HCT116 (cell line): Measurements from ENCODE around the gene SNPH. TPM values are rescaled to one million over a fixed set of nuclear protein-coding genes. Genes with fewer than 3 reads are reported as not detected.

Experiments used
- ATAC-seq: fragments of 200-7000 bp; cut with Tn5 transposase; 2 replicates; pipeline ENCODE4 v1.9.1; 2020; ENCODE audit warnings: mild to moderate bottlenecking, moderate library complexity
- BruUV-seq: library from RNA; stranded (reverse); fragments of 400-500 nt; replicated peaks from 2 replicates; lab custom pipeline; 2021; lab: Mats Ljungman, UMichigan
- CTCF ChIA-PET: fragments of 300-600 bp; sonication (Branson Sonifier 250); formaldehyde crosslinking; loops from one replicate; lab custom pipeline; 2021; ENCODE audit warnings: antibody characterized with exemption; lab: Charles Lee
- POLR2A ChIA-PET: fragments of 300-600, 350-600 bp; sonication (Branson Sonifier 250); formaldehyde crosslinking; loops from one replicate; lab custom pipeline; 2021; ENCODE audit warnings: antibody characterized with exemption; lab: Charles Lee
- RAD21 ChIA-PET, 2 experiments: fragments of 300-600 bp; sonication (Branson Sonifier 250); formaldehyde crosslinking; loops; one replicate each; lab custom pipeline; 2023; ENCODE audit warnings: low total read pairs in 2 of 2; ENCODE audit not compliant: uncharacterized antibody in 2 of 2, unreplicated experiment in 2 of 2, low non-redundant PET in 1 of 2; lab: Charles Lee
- DNase-seq: peaks from one replicate; pipeline ENCODE4 v3.0.0-alpha.2; 2010; ENCODE audit warnings: low read depth, low spot score
- H2AFZ ChIP-seq: fragments of 200-600 bp; shearing (Covaris generic), sonication (generic); 2 replicates; pipeline ENCODE4 v1.6.1; 2017; ENCODE audit warnings: low read depth, mixed run types, mixed read lengths, antibody characterized with exemption, low read length; ENCODE audit not compliant: poor library complexity, severe bottlenecking
- H3K27ac ChIP-seq: 2 replicates; pipeline ENCODE4 v1.5.1; 2012; ENCODE audit warnings: low read depth, low read length
- H3K27me3 ChIP-seq: fragments of 200-600 bp; sonication (generic); 2 replicates; pipeline ENCODE4 v1.6.1; 2016; ENCODE audit warnings: mixed run types, low read length, mixed read lengths; ENCODE audit not compliant: insufficient read depth
- H3K36me3 ChIP-seq, 2 experiments: fragments of 200-500 bp in 1 of 2; fragments of 200-600 bp in 1 of 2; sonication (Bioruptor generic) in 1 of 2; sonication (generic) in 1 of 2; 2 replicates each; pipeline versions ENCODE4 v1.5.1 to v1.6.1; 2014 to 2016; ENCODE audit warnings: low read length in 2 of 2, inconsistent platforms in 1 of 2, mixed read lengths in 1 of 2, mixed run types in 1 of 2; ENCODE audit not compliant: insufficient read depth in 2 of 2, control insufficient read depth in 1 of 2
- H3K4me1 ChIP-seq, 2 experiments: fragments of 200-600 bp in 1 of 2; sonication (generic) in 1 of 2; 2 replicates each; pipeline versions ENCODE4 v1.5.1 to v1.6.1; 2012 to 2017; ENCODE audit warnings: low read length in 2 of 2, inconsistent platforms in 1 of 2, mild to moderate bottlenecking in 1 of 2, mixed read lengths in 1 of 2, mixed run types in 1 of 2, moderate library complexity in 1 of 2; ENCODE audit not compliant: insufficient read depth in 2 of 2, control insufficient read depth in 1 of 2
- H3K4me2 ChIP-seq: fragments of 200-600 bp; sonication (generic); 2 replicates; pipeline ENCODE4 v1.6.1; 2017; ENCODE audit warnings: mixed run types, low read length, mixed read lengths
- H3K4me3 ChIP-seq, 2 experiments: fragments of 200-600 bp in 1 of 2; sonication (generic) in 1 of 2; replicated peaks in 1 of 2; 2 replicates each; pipeline ENCODE4 v1.5.1; 2011 to 2016; ENCODE audit warnings: low read length in 2 of 2, control low read depth in 1 of 2, low read depth in 1 of 2, mild to moderate bottlenecking in 1 of 2, mixed read lengths in 1 of 2, mixed run types in 1 of 2
- H3K79me2 ChIP-seq: fragments of 200-600 bp; sonication (generic); 2 replicates; pipeline ENCODE4 v1.6.1; 2017; ENCODE audit warnings: mild to moderate bottlenecking, mixed run types, low read length, moderate library complexity, mixed read lengths; ENCODE audit not compliant: insufficient read depth
- H3K9ac ChIP-seq: fragments of 200-600 bp; sonication (generic); 2 replicates; pipeline ENCODE4 v1.6.1; 2016; ENCODE audit warnings: low read length, mixed read lengths
- H3K9me2 ChIP-seq: fragments of 200-600 bp; sonication (generic), shearing (Covaris generic); 2 replicates; pipeline ENCODE4 v1.6.1; 2017; ENCODE audit warnings: mixed run types, mild to moderate bottlenecking, moderate library complexity; ENCODE audit not compliant: insufficient read depth
- H3K9me3 ChIP-seq, 2 experiments: fragments of 200-500 bp in 1 of 2; fragments of 200-600 bp in 1 of 2; sonication (Bioruptor generic) in 1 of 2; sonication (generic) in 1 of 2; 2 replicates each; pipeline ENCODE4 v1.6.1; 2014 to 2017; ENCODE audit warnings: low read length in 2 of 2, mixed read lengths in 2 of 2, inconsistent platforms in 1 of 2, low read depth in 1 of 2, mild to moderate bottlenecking in 1 of 2, mixed run types in 1 of 2, moderate library complexity in 1 of 2; ENCODE audit not compliant: control insufficient read depth in 1 of 2, insufficient read depth in 1 of 2
- H4K20me1 ChIP-seq: fragments of 200-600 bp; sonication (generic), shearing (Covaris generic); 2 replicates; pipeline ENCODE4 v1.6.1; 2017; ENCODE audit warnings: mixed run types, mild to moderate bottlenecking, moderate library complexity; ENCODE audit not compliant: insufficient read depth
- CBX3 ChIP-seq: IDR thresholded peaks from 2 replicates; pipeline ENCODE4 v1.6.1; 2012; ENCODE audit warnings: low read depth
- EGR1 ChIP-seq: IDR thresholded peaks from 2 replicates; pipeline ENCODE4 v1.6.1; 2012; ENCODE audit warnings: low read depth
- EZH2phosphoT487 ChIP-seq: fragments of 200-600 bp; IDR thresholded peaks from 2 replicates; pipeline ENCODE4 v1.6.1; 2018; ENCODE audit warnings: antibody characterized with exemption, borderline replicate concordance
- FOSL1 ChIP-seq: IDR thresholded peaks from 2 replicates; pipeline ENCODE4 v1.6.1; 2012; ENCODE audit warnings: low read depth
- JUND ChIP-seq: IDR thresholded peaks from 2 replicates; pipeline ENCODE4 v1.6.1; 2012
- MAX ChIP-seq: IDR thresholded peaks from 2 replicates; pipeline ENCODE4 v1.6.1; 2012
- RAD21 ChIP-seq: IDR thresholded peaks from 2 replicates; pipeline ENCODE4 v1.6.1; 2012; ENCODE audit warnings: low read depth, mild to moderate bottlenecking
- SIN3A ChIP-seq: IDR thresholded peaks from 2 replicates; pipeline ENCODE4 v1.6.1; 2012; ENCODE audit warnings: low read depth
- SP1 ChIP-seq: IDR thresholded peaks from 2 replicates; pipeline ENCODE4 v1.6.1; 2012; ENCODE audit warnings: low read depth
- SRF ChIP-seq: IDR thresholded peaks from 2 replicates; pipeline ENCODE4 v1.6.1; 2012; ENCODE audit warnings: low read depth
- TCF7L2 ChIP-seq: IDR thresholded peaks from 2 replicates; pipeline ENCODE4 v1.7.0; 2011; ENCODE audit warnings: borderline replicate concordance, inconsistent platforms; ENCODE audit not compliant: insufficient read depth, insufficient read length; ENCODE audit errors: extremely low read depth
- YY1 ChIP-seq: IDR thresholded peaks from 2 replicates; pipeline ENCODE4 v1.6.1; 2011; ENCODE audit warnings: low read length, low read depth, moderate library complexity, mild to moderate bottlenecking; ENCODE audit not compliant: insufficient replicate concordance; ENCODE audit errors: extremely low read depth
- ZFX ChIP-seq: fragments of 450-650 bp; IDR thresholded peaks from 2 replicates; pipeline ENCODE4 v1.6.1; 2017
- intact Hi-C: fragments of 100-400 bp; cut with micrococcal nuclease; formaldehyde crosslinking; loops from 2 replicates; pipeline ENCODE4 v1.10.0; 2022
- total RNA-seq: library from RNA; stranded (reverse); gene quantifications from one replicate; pipeline ENCODE4 v1.2.1, GENCODE V29; 2021; ENCODE audit not compliant: unreplicated experiment
- TF ChIP-seq, protein P1 (sequence below): IDR thresholded peaks from 2 replicates; pipeline ENCODE4 v1.6.1; 2012; ENCODE audit warnings: low read depth

SNPH gene
- total RNA-seq, 1 experiment from 2014 or later = 3.2 TPM

DNA sequence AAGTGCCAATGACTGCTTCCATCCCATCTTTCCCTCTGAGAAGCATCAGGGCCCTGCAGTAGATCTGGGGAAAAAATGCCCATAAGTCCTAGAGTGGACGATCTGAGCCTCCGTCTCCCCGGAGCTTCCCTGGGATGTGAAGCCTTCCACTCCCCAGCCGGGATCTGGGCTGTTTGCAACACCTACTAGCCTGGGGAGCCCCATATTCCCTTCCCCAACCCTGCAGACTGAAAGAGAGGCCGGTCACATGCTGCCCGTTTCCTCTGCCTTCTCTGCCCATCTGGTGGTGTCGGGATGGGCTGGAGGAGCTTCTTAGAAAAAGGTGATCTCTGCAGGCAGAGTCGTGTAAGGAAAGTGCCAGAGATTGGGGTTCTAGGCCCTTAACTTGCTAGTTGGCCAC lies 1.1 kb downstream of the SNPH start:
- Histone ChIP-seq H3K4me1 (peaks cover 6 to 21% of the 10 kb centered on the region in 2 experiments; a peak in 3 of 4 replicates), H3K27me3 (no peaks in the 10 kb centered on the region), H3K9ac (peak overlapping the region; percentile 39; the same call in 1 of the 2 replicates), H4K20me1 (no peaks in the 10 kb centered on the region), H3K4me2 (peak overlapping the region; percentile 75), H3K9me2 (no peaks in the 10 kb centered on the region), H3K27ac (no peak overlapping the region), H2AFZ (no peak overlapping the region), H3K9me3 (no peaks in the 10 kb centered on the region), H3K36me3 (no peaks in the 10 kb centered on the region), H3K4me3 (peak overlapping the region; percentile 57 to 70), H3K79me2 (no peaks in the 10 kb centered on the region)
- no peak for TF ChIP-seq FOSL1
- TF ChIP-seq SP1 = no peak
- TF ChIP-seq MAX = no peak
- POLR2A ChIA-PET = interaction anchor here (1.4 kb wide), 1 partner anchor 9 kb away, joined by 3 read pairs; no protein-coding TSS in a partner anchor
- ATAC-seq = no peak
- no peak for DNase-seq
- RAD21 ChIA-PET = no interaction called here
- intact Hi-C loops = no loop called here
- CTCF ChIA-PET = no interaction called here
- BruUV-seq = no TSS peak

DNA sequence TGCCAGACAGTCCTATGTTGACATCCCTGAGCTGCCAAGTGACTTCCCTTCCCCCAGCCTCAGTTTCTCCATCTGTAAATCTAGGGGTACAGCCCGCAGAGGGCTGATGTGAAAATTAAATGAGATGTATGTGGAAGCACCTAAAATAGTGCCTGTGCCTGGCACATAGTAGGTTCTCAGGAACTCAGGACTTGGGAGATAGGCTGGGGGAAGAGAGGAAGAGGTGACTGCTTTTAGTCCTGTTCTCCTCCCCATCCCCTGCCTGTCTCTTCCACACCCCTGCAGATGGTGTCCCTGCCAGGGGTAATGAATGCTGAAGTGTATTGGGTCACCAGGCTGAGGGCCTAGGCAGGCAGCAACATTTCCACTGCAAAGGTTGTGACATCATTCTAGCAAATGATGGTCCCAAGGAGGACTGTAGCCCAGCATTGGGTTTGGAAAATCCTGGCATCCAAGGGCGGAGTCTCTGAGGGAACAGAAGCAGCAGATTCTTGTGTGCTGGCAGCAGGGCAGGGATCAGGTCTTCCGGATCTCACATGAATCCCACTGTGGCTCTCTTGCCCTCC lies 1.8 kb downstream of the SNPH start:
- Histone ChIP-seq H2AFZ (no peak overlapping the region), H3K9ac (no peak overlapping the region), H3K4me3 (no peak overlapping the region), H4K20me1 (no peaks in the 10 kb centered on the region), H3K9me3 (no peaks in the 10 kb centered on the region), H3K27me3 (no peaks in the 10 kb centered on the region), H3K4me2 (no peak overlapping the region), H3K79me2 (no peaks in the 10 kb centered on the region), H3K27ac (no peak overlapping the region), H3K36me3 (no peaks in the 10 kb centered on the region), H3K4me1 (peaks cover 6 to 21% of the 10 kb centered on the region in 2 experiments; a peak in 3 of 4 replicates), H3K9me2 (no peaks in the 10 kb centered on the region)
- ChIA-PET POLR2A (no interaction called here), RAD21 (no interaction called here), CTCF (no interaction called here)
- no peak for DNase-seq
- intact Hi-C loops = no loop called here
- TF ChIP-seq SP1 (no peak), RAD21 (no peak), JUND (no peak), SRF (no peak), SIN3A (no peak), MAX (no peak), CBX3 (no peak), EZH2phosphoT487 (no peak), YY1 (no peak), TCF7L2 (no peak), EGR1 (no peak), ZFX (no peak)
- TF ChIP-seq, protein P1, sequence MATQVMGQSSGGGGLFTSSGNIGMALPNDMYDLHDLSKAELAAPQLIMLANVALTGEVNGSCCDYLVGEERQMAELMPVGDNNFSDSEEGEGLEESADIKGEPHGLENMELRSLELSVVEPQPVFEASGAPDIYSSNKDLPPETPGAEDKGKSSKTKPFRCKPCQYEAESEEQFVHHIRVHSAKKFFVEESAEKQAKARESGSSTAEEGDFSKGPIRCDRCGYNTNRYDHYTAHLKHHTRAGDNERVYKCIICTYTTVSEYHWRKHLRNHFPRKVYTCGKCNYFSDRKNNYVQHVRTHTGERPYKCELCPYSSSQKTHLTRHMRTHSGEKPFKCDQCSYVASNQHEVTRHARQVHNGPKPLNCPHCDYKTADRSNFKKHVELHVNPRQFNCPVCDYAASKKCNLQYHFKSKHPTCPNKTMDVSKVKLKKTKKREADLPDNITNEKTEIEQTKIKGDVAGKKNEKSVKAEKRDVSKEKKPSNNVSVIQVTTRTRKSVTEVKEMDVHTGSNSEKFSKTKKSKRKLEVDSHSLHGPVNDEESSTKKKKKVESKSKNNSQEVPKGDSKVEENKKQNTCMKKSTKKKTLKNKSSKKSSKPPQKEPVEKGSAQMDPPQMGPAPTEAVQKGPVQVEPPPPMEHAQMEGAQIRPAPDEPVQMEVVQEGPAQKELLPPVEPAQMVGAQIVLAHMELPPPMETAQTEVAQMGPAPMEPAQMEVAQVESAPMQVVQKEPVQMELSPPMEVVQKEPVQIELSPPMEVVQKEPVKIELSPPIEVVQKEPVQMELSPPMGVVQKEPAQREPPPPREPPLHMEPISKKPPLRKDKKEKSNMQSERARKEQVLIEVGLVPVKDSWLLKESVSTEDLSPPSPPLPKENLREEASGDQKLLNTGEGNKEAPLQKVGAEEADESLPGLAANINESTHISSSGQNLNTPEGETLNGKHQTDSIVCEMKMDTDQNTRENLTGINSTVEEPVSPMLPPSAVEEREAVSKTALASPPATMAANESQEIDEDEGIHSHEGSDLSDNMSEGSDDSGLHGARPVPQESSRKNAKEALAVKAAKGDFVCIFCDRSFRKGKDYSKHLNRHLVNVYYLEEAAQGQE = no peak
- no peak for ATAC-seq
- BruUV-seq = no TSS peak
